ENCODE measurements around the gene TARDBP. TPM values are rescaled to one million over a fixed set of nuclear protein-coding genes. Genes with fewer than 3 reads are reported as not detected.

TARDBP gene
- polyA plus RNA-seq, 1 donor from 2014 or later = 129 TPM

- Histone ChIP-seq H3K36me3 (ENCODE audit: insufficient read depth, low read length) (no peaks in the 10 kb centered on the region), H3K9ac (ENCODE audit: low read length) (no peak overlapping the region), H4K20me1 (ENCODE audit: insufficient read depth) (no peaks in the 10 kb centered on the region), H3K27ac (ENCODE audit: low read length) (no peak overlapping the region), H3K79me2 (replicated peaks; ENCODE audit: insufficient read depth, low read length) (no peaks in the 10 kb centered on the region), H3K27me3 (ENCODE audit: insufficient read depth, low read depth, low read length) (no peaks in the 10 kb centered on the region), H3K4me3 (ENCODE audit: low read length) (no peak overlapping the region), H3F3A (ENCODE audit: insufficient read depth, low read length, poor library complexity, severe bottlenecking) (no peaks in the 10 kb centered on the region), H3K9me2 (ENCODE audit: insufficient read depth, low read length) (no peaks in the 10 kb centered on the region), H3K9me3 (ENCODE audit: low read length) (no peaks in the 10 kb centered on the region), H2AFZ (ENCODE audit: low read depth, low read length) (no peak overlapping the region), H3K4me2 (ENCODE audit: low read length) (no peak overlapping the region)
- no peak for TF ChIP-seq RAD21 (conservative IDR thresholded peaks at IDR 0.05)
Measured at GRCh38 chr1:11042065-11042464, 29.6 kb downstream of the TARDBP start.

DNA sequence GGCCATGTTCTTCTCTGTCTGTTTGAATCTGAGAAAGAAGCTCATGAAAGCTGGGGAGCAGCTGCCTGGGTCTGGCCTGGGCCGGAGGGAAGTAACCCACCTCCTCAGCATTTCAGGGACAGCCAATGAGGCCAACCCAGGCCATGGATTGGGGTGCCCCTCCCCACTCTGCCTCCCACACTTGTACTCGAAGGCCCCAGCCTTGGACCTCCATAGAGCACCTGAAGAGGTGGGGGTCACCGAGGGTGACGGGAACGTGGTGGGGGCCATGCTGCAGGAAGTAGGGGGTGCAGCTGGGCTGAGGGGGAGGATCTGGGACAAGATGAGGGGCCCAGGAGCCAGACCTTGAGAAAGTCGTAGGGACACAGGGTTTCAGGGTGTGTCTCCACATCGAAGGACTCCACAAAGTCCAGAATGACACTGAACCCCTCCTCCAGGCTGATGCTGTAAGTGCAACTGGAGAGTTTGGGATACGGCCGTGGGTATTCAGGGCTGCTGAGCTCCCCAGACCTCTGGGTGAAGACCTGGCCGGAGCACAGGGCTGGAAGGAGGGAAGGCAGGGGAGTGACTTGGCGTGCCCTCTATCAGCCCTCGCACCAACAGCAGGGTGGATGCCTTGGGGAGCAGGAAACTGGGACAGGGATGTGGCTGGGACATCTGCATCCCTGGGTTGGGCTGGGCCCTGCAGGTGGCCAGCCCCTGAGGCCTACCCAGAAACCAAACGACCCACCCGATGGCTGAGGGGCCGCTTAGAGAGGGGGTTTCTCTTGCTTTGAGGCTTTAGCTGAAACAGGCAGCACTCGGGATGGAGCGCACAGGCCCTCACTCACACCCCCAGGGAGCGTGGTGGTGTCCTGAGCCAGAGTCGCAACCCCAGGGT, 30.8 kb downstream of the TARDBP start:
- no peak overlapping the region for H3K4me2 ChIP-seq (ENCODE audit: low read length)
- H3K4me3 ChIP-seq (ENCODE audit: low read length) = no peak overlapping the region
- H3K79me2 ChIP-seq (replicated peaks; ENCODE audit: insufficient read depth, low read length) = no peaks in the 10 kb centered on the region
- no peak overlapping the region for H3K9ac ChIP-seq (ENCODE audit: low read length)
- no peaks in the 10 kb centered on the region for H4K20me1 ChIP-seq (ENCODE audit: insufficient read depth)
- no peak overlapping the region for H3K27ac ChIP-seq (ENCODE audit: low read length)
- no peaks in the 10 kb centered on the region for H3K9me2 ChIP-seq (ENCODE audit: insufficient read depth, low read length)
- H3F3A ChIP-seq (ENCODE audit: insufficient read depth, low read length, poor library complexity, severe bottlenecking) = no peaks in the 10 kb centered on the region
- H3K36me3 ChIP-seq (ENCODE audit: insufficient read depth, low read length) = no peaks in the 10 kb centered on the region
- no peaks in the 10 kb centered on the region for H3K9me3 ChIP-seq (ENCODE audit: low read length)
- TF ChIP-seq TAF1 (IDR thresholded peaks at IDR 0.05; ENCODE audit: low read depth) (no peak), RAD21 (conservative IDR thresholded peaks at IDR 0.05) (no peak), MXI1 (conservative IDR thresholded peaks at IDR 0.05; ENCODE audit: poor library complexity, severe bottlenecking) (no peak), SMC3 (conservative IDR thresholded peaks at IDR 0.05; ENCODE audit: poor library complexity) (no peak), REST (IDR thresholded peaks at IDR 0.05; ENCODE audit: borderline replicate concordance) (no peak), EZH2 (IDR thresholded peaks at IDR 0.05; ENCODE audit: borderline replicate concordance, insufficient read depth, low read length, poor library complexity, severe bottlenecking) (no peak), EP300 (conservative IDR thresholded peaks at IDR 0.05; ENCODE audit: poor library complexity, severe bottlenecking) (no peak), POLR2AphosphoS5 (IDR thresholded peaks at IDR 0.05) (no peak)
- H3K27me3 ChIP-seq (ENCODE audit: insufficient read depth, low read depth, low read length) = no peaks in the 10 kb centered on the region
- H2AFZ ChIP-seq (ENCODE audit: low read depth, low read length) = no peak overlapping the region

DNA sequence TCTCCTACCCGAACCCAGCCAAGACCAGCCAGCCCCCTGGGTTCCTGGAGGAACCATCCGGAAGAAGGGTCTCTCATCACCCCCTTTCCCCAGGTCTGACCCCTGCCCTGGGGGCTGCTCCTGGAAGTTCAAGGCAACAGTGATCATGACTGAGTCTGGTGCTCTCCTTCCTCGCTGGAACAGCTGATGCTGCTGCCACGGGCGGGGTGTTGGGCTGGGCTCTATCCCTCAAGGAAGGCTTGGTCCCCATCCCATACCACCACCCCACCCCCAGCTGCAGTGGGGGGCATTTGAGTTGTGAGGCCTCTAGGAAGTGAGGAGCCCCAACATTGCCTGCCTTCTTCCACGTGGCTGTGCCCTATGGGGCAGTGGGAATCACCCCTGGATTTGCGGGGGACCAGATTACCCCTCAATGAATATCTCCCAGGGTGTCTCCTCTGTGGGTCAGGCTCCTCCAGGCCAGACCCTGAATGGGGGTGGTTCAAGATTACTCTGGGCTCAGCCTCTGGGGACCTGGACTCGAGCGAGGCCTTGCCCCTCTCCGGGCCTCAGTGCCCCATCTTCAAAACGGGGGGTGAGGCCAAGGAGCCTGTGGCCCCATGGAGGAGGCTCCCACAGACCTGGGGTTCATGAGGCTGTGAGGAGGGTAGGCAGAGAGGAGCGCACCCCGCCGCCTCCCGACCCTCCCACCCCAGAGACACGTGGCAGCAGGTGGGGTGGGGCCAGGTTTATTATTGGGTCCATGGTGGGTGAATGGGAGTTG, 31.8 kb downstream of the TARDBP start:
- Histone ChIP-seq H3K27me3 (ENCODE audit: insufficient read depth, low read depth, low read length) (no peaks in the 10 kb centered on the region), H2AFZ (ENCODE audit: low read depth, low read length) (no peak overlapping the region), H3K79me2 (replicated peaks; ENCODE audit: insufficient read depth, low read length) (no peaks in the 10 kb centered on the region), H3K9ac (ENCODE audit: low read length) (no peak overlapping the region), H3K9me3 (ENCODE audit: low read length) (no peaks in the 10 kb centered on the region), H3K27ac (ENCODE audit: low read length) (no peak overlapping the region), H4K20me1 (ENCODE audit: insufficient read depth) (no peaks in the 10 kb centered on the region), H3K4me3 (ENCODE audit: low read length) (no peak overlapping the region), H3K4me2 (ENCODE audit: low read length) (no peak overlapping the region), H3K9me2 (ENCODE audit: insufficient read depth, low read length) (no peaks in the 10 kb centered on the region), H3K36me3 (ENCODE audit: insufficient read depth, low read length) (no peaks in the 10 kb centered on the region), H3F3A (ENCODE audit: insufficient read depth, low read length, poor library complexity, severe bottlenecking) (no peaks in the 10 kb centered on the region)
- TF ChIP-seq SMC3 (conservative IDR thresholded peaks at IDR 0.05; ENCODE audit: poor library complexity) = no peak
- no peak for TF ChIP-seq RAD21 (conservative IDR thresholded peaks at IDR 0.05)
- no peak for TF ChIP-seq CTCF (IDR thresholded peaks at IDR 0.05; ENCODE audit: poor library complexity, severe bottlenecking)
- no peak for TF ChIP-seq TAF1 (IDR thresholded peaks at IDR 0.05; ENCODE audit: low read depth)

Data from neural cell (in vitro differentiated cells).